ENCODE results near the gene ADCY1.

The ADCY1 gene

GRCh38 chr7:45625714-45626440 is 51.7 kb downstream of the ADCY1 start:
- no peak for DNase-seq

GRCh38 chr7:45626441-45627430 is 52.6 kb downstream of the ADCY1 start:
- no peak for DNase-seq

GRCh38 chr7:45627691-45628456 is 53.7 kb downstream of the ADCY1 start:
- no peak for DNase-seq

GRCh38 chr7:45631569-45631968 is 57.4 kb downstream of the ADCY1 start:
- no peak for DNase-seq

- no peak for DNase-seq
Observed at GRCh38 chr7:45636733-45637132, 62.6 kb downstream of the ADCY1 start.

- DNase-seq: no peak
Observed at GRCh38 chr7:45638916-45639315, 64.7 kb downstream of the ADCY1 start.

- peak; percentile 40 for DNase-seq
Observed at GRCh38 chr7:45642044-45642443, 67.9 kb downstream of the ADCY1 start.

GRCh38 chr7:45643630-45644029 is 69.5 kb downstream of the ADCY1 start:
- DNase-seq: no peak

- no peak for DNase-seq
Observed at GRCh38 chr7:45644237-45644636, 70.1 kb downstream of the ADCY1 start.

GRCh38 chr7:45645141-45645969 is 71.2 kb downstream of the ADCY1 start:
- no peak for DNase-seq

- no peak for DNase-seq
Observed at GRCh38 chr7:45646207-45646821, 72.1 kb downstream of the ADCY1 start.

GRCh38 chr7:45646996-45647825 is 73.0 kb downstream of the ADCY1 start:
- DNase-seq: no peak

- no peak for DNase-seq
Observed at GRCh38 chr7:45647967-45648670, 74.0 kb downstream of the ADCY1 start.

GRCh38 chr7:45648671-45648995 is 74.5 kb downstream of the ADCY1 start:
- no peak for DNase-seq

GRCh38 chr7:45649560-45650346 is 75.6 kb downstream of the ADCY1 start:
- no peak for DNase-seq

- DNase-seq: no peak
Observed at GRCh38 chr7:45650404-45651394, 76.5 kb downstream of the ADCY1 start.

GRCh38 chr7:45651540-45651939 is 77.4 kb downstream of the ADCY1 start:
- DNase-seq: no peak

- no peak for DNase-seq
Observed at GRCh38 chr7:45652630-45653029, 78.5 kb downstream of the ADCY1 start.

Data from hematopoietic multipotent progenitor cell treated with erythropoietin and hydrocortisone succinate and interleukin-3 and kit ligand, for 6 days (in vitro differentiated cells).